Left ventricle myocardium inferior (tissue), 1 donor: Measurements from ENCODE around the gene LOXL4. TPM values are rescaled to one million over a fixed set of nuclear protein-coding genes. Genes with fewer than 3 reads are reported as not detected.

ENCODE experiments used
- DNase-seq: peaks from one replicate; pipeline ENCODE4 v3.0.0-alpha.2; 2020
- H3K27ac ChIP-seq: fragments of 200-600 bp; replicated peaks from 2 replicates; pipeline ENCODE4 v1.8.0; 2021
- H3K27me3 ChIP-seq: fragments of 200-600 bp; 2 replicates; pipeline ENCODE4 v1.8.0; 2021; ENCODE audit warnings: low read depth
- H3K36me3 ChIP-seq: fragments of 200-600 bp; 2 replicates; pipeline ENCODE4 v1.8.0; 2021
- H3K4me1 ChIP-seq: fragments of 200-600 bp; 2 replicates; pipeline ENCODE4 v1.8.0; 2021
- H3K4me3 ChIP-seq: fragments of 200-600 bp; 2 replicates; pipeline ENCODE4 v1.8.0; 2021; ENCODE audit warnings: mild to moderate bottlenecking, moderate library complexity
- H3K9me3 ChIP-seq: fragments of 200-600 bp; replicated peaks from 2 replicates; pipeline ENCODE4 v1.8.0; 2021
- CTCF ChIP-seq: fragments of 200-600 bp; IDR thresholded peaks from 2 replicates; pipeline ENCODE4 v1.8.0; 2021; ENCODE audit warnings: antibody characterized with exemption, mild to moderate bottlenecking, borderline replicate concordance
- intact Hi-C: fragments of 100-400 bp; cut with micrococcal nuclease; formaldehyde crosslinking; loops from one replicate; pipeline ENCODE4 v1.11.0; 2022
- total RNA-seq: library from RNA; stranded (reverse); fragmentation: NEBNext Ultra II Directional; extraction: Animal tissue kit (Norgen Biotek cat#: 25700); gene quantifications from one replicate; pipeline ENCODE4 v1.2.1, GENCODE V29; 2021
- donor health status: DM: no; HTN: yes; CAD: no; lungs with severe emphysema.

Gene LOXL4
- total RNA-seq, 1 donor from 2014 or later, result 1.4 TPM

GRCh38 chr10:98264378-98265065 is 3.5 kb downstream of the LOXL4 start:
- no peak overlapping the region for H3K4me3 ChIP-seq
- no peaks in the 10 kb centered on the region for H3K36me3 ChIP-seq
- H3K4me1 ChIP-seq, result peaks cover 26% of the 10 kb centered on the region
- H3K27ac ChIP-seq, result no peak overlapping the region
- H3K27me3 ChIP-seq, result no peaks in the 10 kb centered on the region
- intact Hi-C loops, result loop anchor here (5.0 kb wide), 1 partner anchor 48 kb away; no protein-coding TSS in a partner anchor
- TF ChIP-seq CTCF, result no peak
- no peak for DNase-seq
- no peaks in the 10 kb centered on the region for H3K9me3 ChIP-seq

DNA sequence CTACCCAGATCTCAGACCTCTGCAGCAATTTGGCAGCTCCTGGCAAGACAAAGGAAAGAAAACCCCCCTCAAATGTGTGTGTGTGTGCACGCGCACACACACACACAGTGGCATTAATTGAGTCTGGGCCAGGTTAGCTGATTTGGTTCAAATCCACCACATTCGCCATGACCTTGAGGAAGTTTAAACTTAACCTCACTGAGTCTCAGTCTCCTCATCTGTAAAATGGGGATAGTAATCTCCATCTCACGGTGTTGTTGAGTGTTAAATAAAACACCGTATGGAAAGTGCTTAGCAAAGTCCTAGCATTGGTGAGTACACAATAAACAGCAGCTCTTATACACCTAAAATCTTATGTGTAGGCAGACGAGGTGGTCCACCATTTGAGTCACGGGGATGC is 4.9 kb downstream of the LOXL4 start:
- Histone ChIP-seq H3K9me3 (no peaks in the 10 kb centered on the region), H3K4me3 (no peak overlapping the region), H3K27ac (no peak overlapping the region), H3K27me3 (no peaks in the 10 kb centered on the region), H3K36me3 (no peaks in the 10 kb centered on the region), H3K4me1 (peaks cover 14% of the 10 kb centered on the region)
- no peak for DNase-seq
- TF ChIP-seq CTCF, result no peak
- intact Hi-C loops, result no loop called here

- peak; percentile 59 for DNase-seq
- intact Hi-C loops, result no loop called here
- Histone ChIP-seq H3K27ac (no peak overlapping the region), H3K9me3 (no peaks in the 10 kb centered on the region), H3K36me3 (no peaks in the 10 kb centered on the region), H3K4me3 (no peak overlapping the region), H3K4me1 (peaks cover 10% of the 10 kb centered on the region), H3K27me3 (no peaks in the 10 kb centered on the region)
- peak; percentile 70 for TF ChIP-seq CTCF
These were observed 5.4 kb downstream of the LOXL4 start for GRCh38 chr10:98262571-98262970.

GRCh38 chr10:98261436-98262277 is 6.3 kb downstream of the LOXL4 start:
- intact Hi-C loops, result no loop called here
- Histone ChIP-seq H3K4me1 (peaks cover 9% of the 10 kb centered on the region), H3K27ac (no peak overlapping the region), H3K27me3 (no peaks in the 10 kb centered on the region), H3K36me3 (no peaks in the 10 kb centered on the region), H3K4me3 (no peak overlapping the region), H3K9me3 (no peaks in the 10 kb centered on the region)
- DNase-seq, result no peak
- TF ChIP-seq CTCF, result no peak

DNA sequence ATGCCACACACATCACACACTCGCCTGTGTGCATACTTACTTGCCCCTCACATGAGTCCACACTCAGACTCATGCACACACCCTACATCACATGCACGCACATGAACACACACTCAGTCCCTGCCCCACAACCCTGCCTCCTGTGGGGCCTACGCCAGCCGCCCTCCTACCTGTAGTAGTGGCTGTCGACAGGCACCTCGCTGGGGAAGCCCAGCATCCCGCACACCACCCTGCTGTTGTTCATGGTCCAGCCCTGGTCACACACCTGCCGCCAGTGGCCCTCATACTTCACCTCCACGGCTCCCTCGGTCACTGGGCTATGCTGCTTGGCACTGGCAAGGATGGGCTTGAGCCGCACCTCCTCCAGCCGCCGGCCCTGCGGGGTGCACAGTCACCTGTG is 7.2 kb downstream of the LOXL4 start:
- no peak for DNase-seq

More for the DNA sequence above, 7.2 kb downstream of the LOXL4 start:
- Histone ChIP-seq H3K4me1 (peaks cover 4% of the 10 kb centered on the region), H3K36me3 (no peaks in the 10 kb centered on the region), H3K4me3 (no peak overlapping the region), H3K9me3 (no peaks in the 10 kb centered on the region), H3K27me3 (no peaks in the 10 kb centered on the region), H3K27ac (no peak overlapping the region)
- TF ChIP-seq CTCF, result no peak
- intact Hi-C loops, result no loop called here
